Stimulated activated CD8-positive, alpha-beta memory T cell treated with anti-CD3 and anti-CD28 coated beads, Interleukin-15, amount 100 ng/mL, for 4 hours (primary cell): ENCODE measurements around the gene PAX5.

Experiments used
- DNase-seq, 2 donors: peaks; one replicate each; pipeline ENCODE4 v3.0.0-alpha.2; 2020; ENCODE audit warnings: low read depth in 2 of 2

Gene PAX5

DNA sequence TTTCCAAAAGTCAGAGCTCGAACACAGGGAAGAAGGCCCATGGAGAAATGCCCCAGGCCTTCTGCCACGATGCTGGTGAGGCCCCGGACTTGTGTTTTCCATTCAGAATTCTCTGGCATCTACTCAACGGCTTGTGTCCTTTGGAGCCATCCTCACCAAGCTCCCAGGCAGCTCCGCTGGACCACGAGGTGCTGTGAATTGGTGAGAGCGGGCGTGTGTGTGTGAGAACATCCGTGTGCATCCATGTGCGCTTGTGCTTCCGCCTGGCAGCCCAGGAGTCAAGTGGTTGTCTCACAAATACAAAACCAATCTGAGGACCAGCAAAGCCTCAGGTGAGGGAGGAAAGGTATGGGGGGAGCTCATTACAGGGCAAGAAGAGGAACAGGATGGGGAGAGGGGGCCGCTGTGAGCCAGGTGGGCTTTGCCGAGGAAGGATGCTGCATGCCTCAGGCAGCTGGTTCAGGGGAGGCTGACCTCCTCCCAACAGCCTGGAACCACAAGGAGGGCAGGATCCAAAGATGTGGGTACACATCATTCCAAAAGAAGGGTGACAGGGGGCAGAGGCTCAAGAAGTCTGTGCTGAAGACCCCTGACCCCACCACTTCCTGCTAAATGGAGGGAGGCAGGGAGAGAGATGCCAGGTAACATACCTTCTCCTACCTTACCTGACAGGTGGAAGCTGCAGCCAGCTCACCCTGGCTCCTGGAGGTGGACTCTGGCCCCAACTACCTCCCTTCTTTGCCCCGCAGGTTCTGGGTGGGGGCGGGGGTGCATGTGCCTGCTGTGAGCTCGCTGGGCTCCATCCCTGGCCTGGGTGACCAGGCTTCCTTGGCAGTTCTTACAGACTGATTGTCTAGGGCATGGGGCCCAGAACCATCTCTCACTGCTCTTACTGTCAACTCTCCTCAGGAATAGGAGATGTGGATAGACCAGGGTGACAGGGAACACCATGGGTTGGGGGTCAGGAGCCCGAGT lies 196.3 kb downstream of the PAX5 start:
- DNase-seq = no peak

DNA sequence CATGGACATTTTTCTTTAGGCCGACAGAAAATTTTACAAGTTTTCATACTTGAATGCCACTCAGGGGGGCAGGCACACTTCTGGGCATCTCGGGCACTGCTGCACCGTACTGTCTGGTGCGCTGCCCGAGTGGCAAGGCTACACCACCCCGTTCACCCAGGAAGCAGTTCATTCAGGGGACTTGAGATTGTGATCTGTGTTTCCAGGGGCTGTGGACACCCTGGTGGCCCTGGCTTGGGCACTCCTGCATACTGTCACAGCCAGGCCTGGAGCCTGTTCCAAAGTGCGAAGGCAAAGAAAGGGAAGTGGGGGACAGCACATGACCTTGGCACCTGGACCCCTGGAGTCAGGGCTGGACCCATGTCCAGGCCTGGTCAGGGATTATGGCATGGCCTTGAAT lies 197.6 kb downstream of the PAX5 start:
- no peak for DNase-seq

DNA sequence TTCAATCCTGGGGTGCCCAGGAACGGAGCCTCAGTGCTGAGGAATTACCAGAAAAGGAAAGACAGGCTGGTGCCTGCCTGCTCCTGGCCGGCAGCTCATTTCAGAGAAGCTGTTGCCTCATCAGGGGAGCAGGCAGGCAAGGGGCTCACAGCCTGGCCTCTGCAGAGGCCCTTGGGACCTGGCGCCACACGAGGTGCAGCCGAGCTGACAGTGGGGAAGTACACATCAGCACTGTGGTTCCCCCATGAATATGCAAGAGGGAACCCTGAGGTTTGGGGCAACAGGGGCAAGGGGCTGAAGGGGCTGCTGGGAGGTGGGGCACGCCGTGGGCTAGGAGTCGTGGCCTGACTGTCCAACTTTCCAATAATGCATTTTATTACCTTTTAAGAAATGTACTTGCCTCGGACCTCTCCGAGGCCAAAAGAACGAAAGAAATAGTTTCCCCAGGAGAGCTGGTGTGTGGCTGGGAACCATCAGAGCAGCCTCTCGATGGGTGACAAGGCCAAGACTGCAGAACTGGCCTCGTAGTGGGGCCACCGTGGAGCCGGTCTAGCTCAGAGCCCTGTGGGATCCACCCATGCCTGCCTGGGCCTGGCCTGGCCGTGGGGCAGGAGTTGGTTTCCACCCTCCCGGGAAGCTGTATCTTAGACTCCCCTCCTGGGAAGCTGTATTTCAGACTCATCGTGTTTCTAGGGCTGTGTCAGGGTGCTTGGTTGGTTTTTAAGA lies 198.6 kb downstream of the PAX5 start:
- no peak for DNase-seq

DNA sequence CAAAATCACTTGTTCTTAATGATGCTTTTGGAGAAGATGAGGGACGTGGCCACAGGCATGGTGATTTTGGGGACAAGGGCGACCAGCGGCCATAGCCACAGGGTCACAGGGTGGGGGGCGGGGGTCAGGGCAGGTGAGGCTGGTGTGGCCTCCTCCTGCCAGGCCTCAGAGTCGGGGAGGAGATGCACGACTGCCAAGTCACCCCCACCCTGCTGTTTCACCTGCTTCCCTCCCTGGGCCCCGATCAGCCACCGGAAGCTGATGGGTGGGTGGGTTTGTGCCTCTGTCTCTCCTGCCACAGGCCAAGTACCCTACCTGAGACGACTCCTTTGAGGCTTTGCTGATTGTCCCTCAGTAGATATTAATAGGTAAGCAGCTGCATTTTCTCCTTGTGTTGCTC lies 199.3 kb downstream of the PAX5 start:
- no peak for DNase-seq

DNA sequence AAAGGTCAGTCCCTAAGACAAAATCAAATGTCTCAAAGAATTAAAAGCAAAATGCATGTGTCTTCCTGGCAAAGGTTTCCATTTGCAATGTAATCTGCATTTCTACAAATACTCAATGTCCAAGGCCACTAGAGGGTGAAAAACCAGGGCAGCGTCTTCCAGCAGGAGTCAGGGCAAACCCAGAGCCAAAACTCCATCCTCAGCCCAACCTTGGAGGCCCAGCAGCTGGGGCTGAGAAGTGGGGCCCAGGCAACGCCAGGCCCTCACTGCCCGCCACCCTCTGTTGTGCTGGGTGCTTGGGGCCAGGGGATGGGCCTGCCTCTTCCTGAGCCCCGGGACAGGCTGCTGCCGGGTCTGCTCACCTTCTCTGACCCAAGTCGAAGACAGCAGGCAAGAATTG lies 200.1 kb downstream of the PAX5 start:
- no peak for DNase-seq

DNA sequence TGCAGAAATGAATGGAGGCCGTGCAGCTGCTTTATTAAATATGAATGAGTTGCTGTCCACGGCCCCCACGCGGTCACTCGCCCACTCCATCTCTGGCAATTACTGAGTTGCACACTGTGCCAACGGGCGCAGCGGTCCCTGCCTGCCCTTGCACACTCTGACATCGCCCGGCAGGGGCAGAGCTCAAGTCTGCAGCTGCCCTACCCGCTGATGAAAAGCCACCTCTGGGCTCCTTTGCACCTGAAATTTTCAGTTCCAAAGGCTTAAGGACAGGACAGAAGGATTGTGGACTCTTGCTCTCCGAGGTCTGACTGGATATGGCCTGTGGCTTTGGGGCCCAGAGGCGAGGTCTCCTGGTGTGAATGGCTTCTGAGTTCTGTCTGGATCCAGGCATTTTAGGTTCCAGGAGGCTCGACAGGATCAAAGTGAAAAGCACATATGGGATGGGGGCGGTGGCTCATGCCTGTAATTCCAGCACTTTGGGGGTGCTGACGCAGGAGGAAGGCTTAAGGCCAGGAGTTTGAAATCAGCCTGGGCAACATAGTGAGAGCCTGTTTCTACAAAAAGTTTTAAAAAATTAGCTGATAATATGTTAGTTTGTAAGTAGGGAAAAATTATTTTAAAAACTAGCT lies 201.8 kb downstream of the PAX5 start:
- no peak for DNase-seq

DNA sequence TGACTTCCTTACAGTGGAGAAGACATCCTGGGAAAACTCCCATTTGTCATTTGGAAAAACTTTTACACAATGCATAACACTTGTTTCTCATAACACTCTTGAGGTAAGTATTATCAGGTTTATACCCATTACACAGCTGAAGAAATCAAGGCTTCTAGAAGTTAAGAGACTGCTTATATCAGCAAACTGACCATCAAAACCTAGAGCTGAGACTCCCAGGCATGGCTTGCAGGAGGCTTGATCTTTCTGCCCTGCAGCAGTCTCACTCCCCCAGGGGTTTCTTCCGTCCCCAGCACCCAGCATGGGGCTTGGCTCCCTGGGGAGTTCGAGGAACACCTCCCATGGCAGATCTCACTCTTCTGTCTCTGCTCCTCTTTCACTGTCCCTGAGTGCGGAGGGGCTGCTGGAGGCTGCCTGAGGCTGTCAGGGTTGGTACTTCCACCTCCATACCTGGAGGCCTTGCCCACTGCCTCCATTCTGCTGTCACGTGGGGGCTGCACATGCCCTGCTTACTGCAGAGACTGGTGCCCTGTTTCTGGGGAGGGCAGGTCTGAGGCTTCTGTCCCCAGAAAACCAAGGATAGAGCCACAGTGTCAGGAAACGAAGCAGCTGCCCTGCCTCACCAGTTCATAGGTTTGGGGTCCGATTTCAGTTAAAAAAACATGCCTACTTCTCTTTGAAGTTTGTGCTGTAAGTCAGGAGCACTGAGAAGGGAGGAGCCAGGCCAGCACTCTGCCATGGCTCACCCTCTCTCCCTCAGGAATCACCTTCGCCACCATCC lies 202.5 kb downstream of the PAX5 start:
- no peak for DNase-seq

DNA sequence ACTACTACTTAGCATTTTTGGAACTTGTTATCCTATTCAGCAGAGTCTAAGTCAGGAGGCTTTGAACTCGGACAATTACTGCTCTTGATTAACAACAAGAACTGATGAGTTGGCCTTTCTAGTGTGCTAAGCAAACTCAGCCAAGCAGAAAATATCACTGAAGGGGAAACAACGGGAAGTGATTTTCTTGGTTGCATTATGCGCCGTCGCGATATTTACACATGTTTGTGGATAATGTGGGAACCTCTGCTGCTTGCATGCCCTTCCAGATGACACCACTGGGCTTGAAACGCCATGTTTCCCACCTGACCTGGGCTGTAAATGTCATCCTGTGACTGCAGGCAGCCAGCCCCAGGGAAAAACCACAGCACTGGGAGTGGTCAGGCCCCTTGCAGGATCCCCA lies 205.5 kb downstream of the PAX5 start:
- DNase-seq = no peak

DNA sequence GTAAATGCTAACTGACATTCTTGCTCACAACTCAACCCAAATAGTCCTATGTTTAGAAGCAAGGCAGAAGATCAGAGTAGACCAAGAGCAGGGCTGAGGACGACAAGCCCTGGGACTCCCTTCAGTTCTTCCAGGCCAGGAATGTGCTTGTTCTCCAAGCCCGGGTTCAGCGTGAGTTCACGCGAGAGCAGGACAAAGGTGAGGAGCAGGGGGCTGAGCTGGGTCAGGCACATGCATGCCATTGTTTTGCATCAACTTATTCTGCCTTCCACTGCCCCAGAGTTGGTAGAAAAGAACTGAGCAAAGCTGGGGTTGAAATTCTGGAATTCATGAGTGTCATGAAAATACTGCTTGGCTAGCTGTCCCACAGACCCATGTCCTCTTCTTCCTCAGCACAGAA lies 206.5 kb downstream of the PAX5 start:
- no peak for DNase-seq

DNA sequence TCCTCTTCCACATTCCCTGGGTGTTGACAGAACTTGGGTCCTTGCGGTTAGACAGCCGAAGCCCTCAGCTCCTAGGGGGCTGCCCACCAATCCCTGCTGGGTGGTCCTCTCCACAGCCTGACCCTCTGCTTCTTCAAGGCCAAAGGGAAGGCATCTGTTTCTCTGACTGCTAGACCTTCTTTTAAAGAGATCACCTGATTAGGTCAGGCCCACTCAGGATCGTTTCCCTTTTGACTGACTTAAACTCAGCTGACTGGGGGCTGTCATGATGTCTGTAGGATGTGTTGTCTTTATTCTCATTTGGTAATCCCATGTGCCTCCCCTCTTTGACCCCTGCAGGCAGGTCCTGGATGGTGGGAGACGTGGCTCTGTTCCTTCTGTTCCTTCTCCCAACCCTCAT lies 207.5 kb downstream of the PAX5 start:
- DNase-seq = no peak

DNA sequence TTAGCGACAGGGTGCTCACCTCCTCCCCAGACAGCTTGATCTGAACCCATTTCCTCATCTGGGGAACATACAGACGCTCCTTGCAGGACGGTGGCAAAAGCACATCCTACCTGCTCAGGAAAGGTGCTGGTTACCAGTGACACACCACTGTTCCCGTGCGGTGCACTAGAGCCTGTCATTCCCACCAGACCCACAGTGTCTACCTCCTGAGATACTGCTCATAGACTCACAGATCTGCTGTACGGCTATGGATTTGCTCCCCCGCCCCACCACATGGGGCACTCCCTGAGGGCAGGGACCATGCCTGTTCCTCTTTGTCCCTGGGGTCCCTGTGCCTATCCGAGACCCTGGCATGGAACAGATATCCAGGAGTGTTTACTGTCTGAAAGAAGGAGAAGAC lies 208.9 kb downstream of the PAX5 start:
- no peak for DNase-seq

DNA sequence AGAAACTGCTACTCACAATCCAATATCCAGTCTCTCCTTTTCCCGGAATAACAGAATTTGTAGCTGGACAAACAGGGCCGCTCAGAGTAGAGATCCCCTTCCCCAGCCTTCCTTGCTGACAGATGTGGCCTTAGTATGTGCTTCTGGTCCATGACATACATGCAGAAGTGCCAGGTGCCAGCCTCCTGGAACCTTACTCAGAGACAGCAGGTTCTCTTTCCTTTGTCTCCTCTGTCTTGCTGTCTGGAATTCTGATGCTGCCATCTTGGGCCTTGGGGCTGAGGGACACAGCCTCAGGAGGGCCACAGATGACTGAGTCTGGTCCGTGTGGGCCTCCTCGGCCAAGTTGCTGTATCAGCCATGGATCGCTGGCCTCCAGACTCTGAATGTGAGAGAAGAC lies 210.1 kb downstream of the PAX5 start:
- no peak for DNase-seq

DNA sequence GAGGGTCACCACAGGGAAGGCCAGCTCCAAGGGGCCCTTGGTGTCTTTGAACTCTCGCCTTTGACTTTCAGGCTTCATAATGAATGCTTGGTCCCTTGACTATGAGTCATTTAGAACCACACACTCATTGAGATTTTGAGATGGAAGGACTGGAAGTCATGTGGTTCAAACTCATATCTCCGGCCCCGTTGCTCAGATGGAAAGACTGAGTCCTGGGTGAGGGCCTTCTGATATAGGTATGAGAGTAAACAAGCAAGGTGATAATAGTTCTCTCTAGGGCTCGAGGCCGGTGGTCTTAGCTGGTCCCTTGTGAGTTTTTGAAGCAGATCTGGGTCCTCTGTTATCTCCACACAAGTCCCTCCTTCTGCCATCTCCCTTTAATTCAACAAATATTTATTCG lies 210.6 kb downstream of the PAX5 start:
- no peak for DNase-seq

DNA sequence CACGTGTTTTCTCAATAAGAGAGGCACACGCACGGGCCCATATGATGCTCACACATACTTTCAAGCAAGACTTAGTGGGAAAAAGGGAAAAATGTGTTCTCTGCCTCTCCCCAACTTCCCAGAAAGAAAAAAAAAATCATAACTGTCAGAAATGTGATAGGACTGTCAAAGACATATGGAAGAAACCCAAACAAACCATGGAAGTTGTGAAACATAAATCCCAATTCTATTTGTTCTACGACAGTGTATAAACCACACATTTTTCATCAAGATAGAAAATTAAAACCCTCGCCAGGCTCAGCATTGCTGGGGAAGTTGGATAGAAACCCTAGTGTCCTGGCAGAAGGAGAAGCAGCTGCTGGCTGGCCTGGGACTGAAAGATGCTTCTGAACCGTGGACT lies 211.9 kb downstream of the PAX5 start:
- no peak for DNase-seq

DNA sequence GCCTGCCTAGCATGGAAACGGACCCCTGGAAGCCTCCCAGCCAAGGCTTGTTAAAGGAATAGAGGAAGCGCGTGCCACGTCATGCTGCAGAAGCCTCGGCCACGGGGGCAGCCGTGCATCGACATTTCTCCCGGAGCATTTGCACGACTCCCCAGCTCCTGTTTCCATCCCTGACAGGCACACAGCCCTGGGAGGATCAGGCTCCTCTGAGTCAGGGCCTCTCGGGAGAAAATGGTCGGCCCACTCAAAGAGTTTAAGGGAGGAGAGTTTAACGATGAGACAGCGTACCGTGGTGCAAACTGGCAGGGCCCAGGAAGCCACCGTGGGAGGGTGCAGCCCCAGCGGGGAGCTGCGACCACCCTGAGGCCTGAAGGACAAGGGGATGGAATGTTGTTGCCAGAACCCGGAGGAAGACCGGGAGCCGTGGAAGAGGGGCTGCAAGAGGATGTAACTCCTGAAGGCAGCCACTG lies 213.6 kb downstream of the PAX5 start:
- DNase-seq = no peak

DNA sequence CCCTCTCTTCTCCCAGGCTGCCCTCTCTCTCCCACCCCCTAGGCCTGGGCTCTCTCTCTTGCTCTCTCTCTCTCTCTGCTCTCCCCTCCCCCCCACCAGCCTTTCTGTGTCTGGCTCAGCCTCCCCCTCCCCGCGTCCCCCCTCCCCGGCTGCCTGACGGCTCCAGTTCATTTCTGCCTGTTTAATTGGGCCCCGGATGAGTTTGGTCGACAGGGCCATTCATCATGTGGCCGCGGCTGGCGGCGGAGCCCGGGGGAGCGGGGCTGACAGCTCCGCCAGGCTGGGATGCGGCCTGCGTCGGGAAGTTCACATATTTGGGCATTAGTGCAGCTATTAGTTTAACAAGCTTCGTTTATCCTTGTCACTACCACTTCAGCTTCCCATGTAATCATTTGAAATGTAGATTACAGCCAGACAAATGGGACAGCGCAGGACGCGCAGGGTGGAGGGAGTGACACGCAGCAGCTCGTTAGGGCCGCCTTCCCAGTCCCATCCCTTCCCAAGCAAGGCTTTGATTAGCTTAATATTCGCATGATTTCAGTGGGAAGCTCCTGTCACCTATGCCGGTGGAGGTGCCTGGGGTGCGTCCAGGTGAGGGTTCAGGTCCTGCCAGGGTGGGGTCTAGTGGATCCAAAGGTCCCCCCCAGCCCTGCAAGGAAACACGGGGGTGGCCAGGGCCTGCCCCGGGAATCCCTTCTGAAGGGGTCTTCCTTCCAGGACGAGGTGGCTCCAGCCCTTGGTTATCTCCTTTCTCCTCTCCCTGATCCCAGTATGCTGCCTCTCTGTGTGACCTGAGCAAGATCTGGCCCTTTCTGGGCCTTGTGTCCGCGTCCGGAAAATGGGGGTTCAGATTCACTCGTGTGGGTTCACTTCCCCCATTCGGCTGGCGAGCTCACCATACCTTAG lies 214.8 kb downstream of the PAX5 start:
- no peak for DNase-seq

DNA sequence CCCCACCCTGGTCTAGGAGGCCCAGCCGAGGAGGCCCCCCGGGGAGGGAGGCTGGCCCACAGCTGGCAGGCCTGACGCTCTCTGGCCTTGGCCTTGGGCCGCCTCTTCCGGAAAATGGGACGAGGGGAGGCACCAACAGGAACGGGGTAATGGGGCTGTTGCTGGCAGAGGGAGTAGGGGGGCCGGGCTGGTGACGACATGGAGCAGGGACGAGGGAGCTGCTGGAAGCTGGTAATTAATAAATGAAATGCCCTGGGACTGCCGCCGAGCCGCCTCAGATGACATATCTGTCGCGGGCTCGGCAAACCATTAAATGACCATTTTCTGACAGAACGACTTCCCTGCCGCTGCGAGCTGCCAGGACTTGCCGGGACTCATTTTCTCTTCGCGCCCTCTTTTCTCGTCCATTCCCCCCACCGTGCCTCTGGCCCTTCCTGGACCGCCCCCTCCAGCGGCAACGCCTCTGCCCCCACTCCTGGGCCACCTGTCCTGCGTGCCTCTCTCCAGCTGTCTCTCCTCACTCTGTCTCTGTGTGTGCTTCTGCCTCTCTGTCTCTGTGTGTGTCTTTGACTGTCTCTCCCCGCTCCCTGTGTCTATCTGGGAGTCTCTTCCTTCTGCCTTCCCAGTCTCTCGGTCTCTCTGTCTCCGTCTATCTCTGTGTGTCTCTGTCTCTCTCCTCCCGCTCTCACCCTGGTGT lies 215.7 kb downstream of the PAX5 start:
- no peak for DNase-seq

DNA sequence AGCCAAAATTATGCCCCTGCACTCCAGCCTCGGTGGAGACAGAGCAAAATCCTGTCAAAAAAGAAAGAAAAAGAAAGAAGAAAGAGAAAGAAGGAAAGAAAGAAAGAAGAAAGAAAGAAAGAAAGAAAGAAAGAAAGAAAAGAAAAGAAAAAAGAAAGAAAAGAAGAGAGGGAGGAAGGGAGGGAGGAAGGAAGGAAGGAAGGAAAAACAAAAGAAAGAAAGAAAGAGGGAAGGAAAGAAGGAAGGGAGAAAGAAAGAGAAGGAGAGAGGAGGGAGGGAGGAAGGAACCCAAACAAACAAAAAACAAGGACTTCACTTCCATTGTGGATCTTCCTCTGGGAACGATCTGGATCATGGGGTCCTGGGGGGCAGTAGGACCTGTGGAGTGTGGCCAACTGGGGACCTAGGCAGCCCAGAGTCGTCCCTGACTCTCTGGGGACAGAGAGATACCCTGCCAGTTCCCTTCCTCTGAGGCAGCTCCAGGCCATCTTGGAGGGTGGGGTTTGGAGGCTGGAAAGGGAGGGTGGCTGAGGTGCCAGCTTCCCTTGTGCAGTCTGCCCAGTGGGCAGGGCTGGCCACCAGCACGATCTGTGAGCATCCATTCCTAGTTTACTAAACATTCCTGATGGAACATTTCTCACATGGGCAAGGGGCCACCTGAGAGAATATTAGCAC lies 216.8 kb downstream of the PAX5 start:
- DNase-seq = no peak

DNA sequence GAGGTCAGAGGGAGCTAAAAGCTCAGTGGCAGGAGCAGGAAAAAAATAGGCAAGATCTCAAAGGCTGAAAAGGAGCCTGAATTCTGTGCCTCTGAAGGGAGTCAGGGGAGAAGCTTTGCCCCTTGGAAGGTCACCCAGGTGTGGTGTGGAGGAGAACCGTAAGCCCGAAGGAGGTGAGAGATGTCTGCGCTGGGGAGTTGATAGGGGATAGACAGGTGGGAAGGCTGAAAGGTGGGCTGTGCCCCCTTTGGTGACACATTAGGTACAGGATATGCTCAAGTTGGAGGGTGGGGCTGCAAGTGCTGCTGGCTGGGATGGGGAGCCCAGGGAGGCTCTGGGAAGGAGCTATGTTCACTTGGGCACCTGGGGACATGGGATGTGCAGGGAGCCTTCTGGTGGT lies 217.7 kb downstream of the PAX5 start:
- DNase-seq = no peak
